Transverse colon (tissue), 4 donors: ENCODE results near the gene LUZP2. TPM values are rescaled to one million over a fixed set of nuclear protein-coding genes. Genes with fewer than 3 reads are reported as not detected.

Experiments
- DNase-seq: peaks from one replicate; pipeline ENCODE4 v3.0.0-alpha.2; 2019
- H3K27ac ChIP-seq, 4 donors: fragments of 200-600 bp; sonication (generic); 2 replicates each; pipeline ENCODE4 v1.5.1; 2016 to 2018; ENCODE audit warnings: inconsistent platforms in 4 of 4
- H3K27me3 ChIP-seq: fragments of 200-600 bp; sonication (generic); 2 replicates; pipeline ENCODE4 v1.5.1; 2017; ENCODE audit warnings: inconsistent platforms
- H3K36me3 ChIP-seq, 4 donors: fragments of 200-600 bp; sonication (generic); 2 replicates each; pipeline ENCODE4 v1.5.1; 2017 to 2019; ENCODE audit warnings: inconsistent platforms in 4 of 4
- H3K4me1 ChIP-seq, 4 donors: fragments of 200-600 bp; sonication (generic); 2 replicates each; pipeline ENCODE4 v1.5.1; 2017 to 2020; ENCODE audit warnings: inconsistent platforms in 4 of 4
- H3K4me3 ChIP-seq, 4 donors: fragments of 200-600 bp; sonication (generic); 1 replicate in 1 of 4; 2 replicates in 3 of 4; pipeline versions ENCODE4 v1.5.1 to v1.6.1; 2017 to 2019; ENCODE audit warnings: inconsistent platforms in 4 of 4
- H3K9me3 ChIP-seq, 2 donors: fragments of 200-600 bp; sonication (generic); 2 replicates each; pipeline ENCODE4 v1.5.1; 2017 to 2019; ENCODE audit warnings: inconsistent platforms in 2 of 2
- CTCF ChIP-seq, 5 experiments: fragments of 200-600 bp in 3 of 5; fragments of 450-650 bp in 2 of 5; sonication (generic) in 3 of 5; IDR thresholded peaks; 1 replicate in 2 of 5; 2 replicates in 3 of 5; pipeline ENCODE4 v1.5.1; 2016 to 2017; ENCODE audit warnings: antibody characterized with exemption in 5 of 5, inconsistent platforms in 3 of 5, mild to moderate bottlenecking in 2 of 5, moderate library complexity in 1 of 5
- EP300 ChIP-seq: sonication (generic); formaldehyde crosslinking; IDR thresholded peaks from one replicate; pipeline ENCODE4 v1.6.1; 2017; ENCODE audit warnings: antibody characterized with exemption, low read depth
- POLR2A ChIP-seq: fragments of 450-650 bp; IDR thresholded peaks from one replicate; pipeline ENCODE4 v1.6.1; 2016; ENCODE audit warnings: antibody characterized with exemption, mild to moderate bottlenecking, moderate library complexity
- POLR2AphosphoS5 ChIP-seq, 3 donors: sonication (generic); formaldehyde crosslinking; IDR thresholded peaks; one replicate each; pipeline ENCODE4 v1.6.1; 2016; ENCODE audit warnings: antibody characterized with exemption in 3 of 3
- WGBS, 2 donors: methylation state at CpG; one replicate each; pipeline ENCODE4 v1.1.5; 2018; ENCODE audit warnings: low coverage in 1 of 2; 5-methylcytosine and 5-hydroxymethylcytosine counted together
- in situ Hi-C, 4 donors: fragments of 200-750 bp; cut with MboI; loops; one replicate each; pipeline versions ENCODE4 v1.15.0 to v1.15.1; 2017; ENCODE audit warnings: low sequenced_read_pairs in 3 of 4, low pct_ligation_motif_present in 1 of 4, low pct_unique_long_range_greater_than_20kb in 1 of 4
- intact Hi-C: fragments of 100-400 bp; cut with DNase I; formaldehyde crosslinking; loops from one replicate; pipeline ENCODE4 v1.15.1; 2023; ENCODE audit warnings: low total_unique reads
- total RNA-seq, 4 donors: library from RNA; depleted of rRNA; stranded (reverse); fragments of >200 nt; gene quantifications; one replicate each; pipeline ENCODE4 v1.1.0, GENCODE V29; 2016

Gene LUZP2
- total RNA-seq, 4 donors from 2014 or later = 2.2 to 3.3 (median 2.4) TPM; not detected in 1

- Histone ChIP-seq H3K4me1 (no peaks in the 10 kb centered on the region), H3K4me3 (no peak overlapping the region), H3K27ac (no peak overlapping the region), H3K9me3 (no peaks in the 10 kb centered on the region), H3K36me3 (no peaks in the 10 kb centered on the region), H3K27me3 (no peaks in the 10 kb centered on the region)
- 56 to 60% methylated on average over 1 to 5 of the region's 5 CpGs for WGBS, 2 donors
- in situ Hi-C loops (no loop called here), intact Hi-C loops (no loop called here)
- no peak for TF ChIP-seq CTCF (IDR thresholded peaks at IDR 0.05)
- TF ChIP-seq EP300 = no peak
- TF ChIP-seq POLR2AphosphoS5 (IDR thresholded peaks at IDR 0.05) = no peak
- TF ChIP-seq POLR2A = no peak
- DNase-seq = no peak
These were observed 219.6 kb downstream of the LUZP2 start for GRCh38 chr11:24716403-24716802.

- WGBS, 2 donors = 80 to 86% methylated on average over 5 of the region's 5 CpGs
- intact Hi-C loops = no loop called here
- TF ChIP-seq POLR2AphosphoS5 (IDR thresholded peaks at IDR 0.05) (no peak), CTCF (IDR thresholded peaks at IDR 0.05) (no peak), POLR2A (no peak), EP300 (no peak)
These were observed 226.4 kb downstream of the LUZP2 start for GRCh38 chr11:24723231-24723630.

GRCh38 chr11:24731554-24731953, 234.7 kb downstream of the LUZP2 start:
- intact Hi-C loops = no loop called here
- Histone ChIP-seq H3K9me3 (no peaks in the 10 kb centered on the region), H3K36me3 (no peaks in the 10 kb centered on the region), H3K4me3 (no peak overlapping the region), H3K27me3 (no peaks in the 10 kb centered on the region), H3K27ac (no peak overlapping the region), H3K4me1 (no peaks in the 10 kb centered on the region)
- no peak for DNase-seq
- TF ChIP-seq POLR2A (no peak), EP300 (no peak), POLR2AphosphoS5 (IDR thresholded peaks at IDR 0.05) (no peak), CTCF (IDR thresholded peaks at IDR 0.05) (no peak)
- WGBS, 2 donors = 51 to 64% methylated on average over 1 of the region's 1 CpG
- in situ Hi-C loops = no loop called here

More at GRCh38 chr11:24723231-24723630, 226.4 kb downstream of the LUZP2 start:
- no peak overlapping the region for H3K27ac ChIP-seq
- H3K27me3 ChIP-seq = no peaks in the 10 kb centered on the region
- H3K9me3 ChIP-seq = no peaks in the 10 kb centered on the region
- in situ Hi-C loops = no loop called here
- DNase-seq = no peak
- no peak overlapping the region for H3K4me3 ChIP-seq
- no peaks in the 10 kb centered on the region for H3K4me1 ChIP-seq
- no peaks in the 10 kb centered on the region for H3K36me3 ChIP-seq

GRCh38 chr11:24734742-24735237, 237.9 kb downstream of the LUZP2 start:
- no peaks in the 10 kb centered on the region for H3K4me1 ChIP-seq
- H3K9me3 ChIP-seq = no peaks in the 10 kb centered on the region
- WGBS, 2 donors = 69 to 75% methylated on average over 2 to 3 of the region's 3 CpGs
- TF ChIP-seq EP300 = no peak
- no peak for TF ChIP-seq POLR2A
- no peak for TF ChIP-seq CTCF (IDR thresholded peaks at IDR 0.05)
- no peak for TF ChIP-seq POLR2AphosphoS5 (IDR thresholded peaks at IDR 0.05)
- H3K4me3 ChIP-seq = no peak overlapping the region
- no peaks in the 10 kb centered on the region for H3K27me3 ChIP-seq
- H3K36me3 ChIP-seq = no peaks in the 10 kb centered on the region
- in situ Hi-C loops = no loop called here
- H3K27ac ChIP-seq = no peak overlapping the region
- DNase-seq = no peak
- intact Hi-C loops = no loop called here
